GM23338 (cell line): Measurements from ENCODE around the gene ZIC5. TPM values are rescaled to one million over a fixed set of nuclear protein-coding genes. Genes with fewer than 3 reads are reported as not detected.
A peak's percentile ranks its signal among the peaks of the same experiment; 100 is the strongest.

Source experiments
- ATAC-seq: fragments of 200-7000 bp; cut with Tn5 transposase; 3 replicates; pipeline ENCODE4 v1.9.1; 2020
- DNase-seq: peaks from one replicate; pipeline ENCODE4 v3.0.0-alpha.2; 2015; ENCODE audit warnings: low spot score
- H2AFZ ChIP-seq: fragments of 200-600 bp; sonication (generic); 2 replicates; pipeline ENCODE4 v1.8.0; 2016; ENCODE audit warnings: antibody characterized with exemption, mild to moderate bottlenecking, moderate library complexity
- H3F3A ChIP-seq: fragments of 200-600 bp; sonication (generic); replicated peaks from 2 replicates; pipeline ENCODE4 v1.8.0; 2017; ENCODE audit warnings: antibody characterized with exemption, mixed run types, low read depth
- H3K27ac ChIP-seq: fragments of 200-600 bp; sonication (generic); 2 replicates; pipeline ENCODE4 v1.6.1; 2016; ENCODE audit warnings: low read depth
- H3K27me3 ChIP-seq: fragments of 200-600 bp; sonication (generic); 2 replicates; pipeline ENCODE4 v1.8.0; 2016; ENCODE audit warnings: mild to moderate bottlenecking, mixed run types, moderate library complexity; ENCODE audit not compliant: insufficient read depth
- H3K36me3 ChIP-seq: fragments of 200-600 bp; sonication (generic); 2 replicates; pipeline ENCODE4 v1.8.0; 2016; ENCODE audit warnings: mild to moderate bottlenecking; ENCODE audit not compliant: insufficient read depth
- H3K4me1 ChIP-seq: fragments of 200-600 bp; sonication (generic); 2 replicates; pipeline ENCODE4 v1.8.0; 2016; ENCODE audit warnings: mild to moderate bottlenecking, moderate library complexity; ENCODE audit not compliant: insufficient read depth
- H3K4me2 ChIP-seq: fragments of 200-600 bp; sonication (generic); 2 replicates; pipeline ENCODE4 v1.7.1; 2017; ENCODE audit warnings: mixed run types
- H3K4me3 ChIP-seq: fragments of 200-600 bp; sonication (generic); 2 replicates; pipeline ENCODE4 v1.6.1; 2016; ENCODE audit warnings: mixed run types
- H3K79me2 ChIP-seq: fragments of 200-600 bp; sonication (generic); replicated peaks from 2 replicates; pipeline ENCODE4 v1.8.0; 2017; ENCODE audit warnings: mild to moderate bottlenecking; ENCODE audit not compliant: insufficient read depth
- H3K9me2 ChIP-seq: fragments of 200-600 bp; sonication (generic); 2 replicates; pipeline ENCODE4 v1.8.0; 2017; ENCODE audit not compliant: insufficient read depth
- H4K20me1 ChIP-seq: fragments of 200-600 bp; sonication (generic); replicated peaks from 2 replicates; pipeline ENCODE4 v1.8.0; 2017; ENCODE audit warnings: mild to moderate bottlenecking; ENCODE audit not compliant: insufficient read depth
- H3K27ac Mint-ChIP-seq: 2 replicates; pipeline ENCODE4 v1.8.0; 2020; ENCODE audit warnings: inconsistent platforms, mild to moderate bottlenecking, moderate library complexity, mixed read lengths
- H3K27me3 Mint-ChIP-seq: 3 replicates; pipeline ENCODE4 v1.8.0; 2022; ENCODE audit warnings: low read depth, mild to moderate bottlenecking, moderate library complexity, mixed read lengths, inconsistent platforms; ENCODE audit not compliant: insufficient read depth, poor library complexity
- H3K36me3 Mint-ChIP-seq: 3 replicates; pipeline ENCODE4 v1.8.0; 2021; ENCODE audit warnings: low read depth, mild to moderate bottlenecking, inconsistent platforms, moderate library complexity, mixed read lengths
- H3K4me1 Mint-ChIP-seq: 3 replicates; pipeline ENCODE4 v1.8.0; 2020; ENCODE audit warnings: mild to moderate bottlenecking, inconsistent platforms, mixed read lengths
- H3K4me3 Mint-ChIP-seq: 3 replicates; pipeline ENCODE4 v1.8.0; 2021; ENCODE audit warnings: moderate library complexity, mild to moderate bottlenecking, inconsistent platforms, mixed read lengths
- H3K9me3 Mint-ChIP-seq: 3 replicates; pipeline ENCODE4 v1.8.0; 2020; ENCODE audit warnings: moderate library complexity, mild to moderate bottlenecking, inconsistent platforms, mixed read lengths
- CTCF ChIP-seq, 2 experiments: fragments of 200-600 bp in 1 of 2; sonication (generic) in 1 of 2; conservative IDR thresholded peaks; 2 replicates each; pipeline versions ENCODE4 v1.5.1 to v1.6.1; 2016 to 2017; ENCODE audit warnings: antibody characterized with exemption in 2 of 2, low read depth in 2 of 2, mild to moderate bottlenecking in 2 of 2, moderate library complexity in 1 of 2
- POLR2AphosphoS5 ChIP-seq: IDR thresholded peaks from 2 replicates; pipeline ENCODE4 v1.6.1; 2016; ENCODE audit warnings: antibody characterized with exemption, low read depth
- STAT1 ChIP-seq: IDR thresholded peaks from one replicate; pipeline ENCODE4 v1.6.1; 2016; ENCODE audit warnings: antibody characterized with exemption; ENCODE audit not compliant: unreplicated experiment
- ZNF114 ChIP-seq: fragments of 250-450 bp; sonication (Bioruptor Pico); IDR thresholded peaks from 2 replicates; pipeline ENCODE4 v1.5.0; 2020; ENCODE audit warnings: mild to moderate bottlenecking, moderate library complexity
- ZNF462 ChIP-seq: fragments of 250-450 bp; sonication (Bioruptor Pico); IDR thresholded peaks from 2 replicates; pipeline ENCODE4 v1.5.0; 2020; ENCODE audit warnings: mild to moderate bottlenecking, moderate library complexity
- polyA plus RNA-seq: library from polyadenylated mRNA; unstranded; fragments of >200 nt; fragmentation: Nextera tagmentation; extraction: Ambion mirVana; gene quantifications from 2 replicates; pipeline ENCODE4 v1.2.1, GENCODE V29; 2016
- total RNA-seq: library from RNA; depleted of rRNA; stranded (reverse); fragments of >200 nt; shearing (Covaris generic); gene quantifications from 2 replicates; pipeline ENCODE4 v1.2.3, GENCODE V29; 2014

ZIC5 gene
- total and polyA plus RNA-seq, 2 experiments from 2014 or later: 14.1 to 28.0 TPM

GRCh38 chr13:99981735-99982035, 10.1 kb upstream of the ZIC5 start, which contains the start of gene ZIC2:
Gene ZIC2, plus strand, starts transcription at chr13:99981784. Its CDS starts 281 bp downstream, at chr13:99982065.
- peak within 1 kb of the TSS; percentile 97 for H3K27ac Mint-ChIP-seq
- no peaks in the 10 kb centered on the region for H3K9me2 ChIP-seq
- peaks cover 55% of the 10 kb centered on the region for H3K79me2 ChIP-seq
- H3K4me2 ChIP-seq: peak within 1 kb of the TSS; percentile 87
- no peak within 1 kb of the TSS for H2AFZ ChIP-seq
- H4K20me1 ChIP-seq: peaks cover 17% of the 10 kb centered on the region
- ATAC-seq (no peak; the same call in 2 of the 3 replicates), DNase-seq (peak; percentile 73)
- peaks cover 43% of the 10 kb centered on the region for H3K36me3 Mint-ChIP-seq
- H3K27ac ChIP-seq: peak within 1 kb of the TSS; percentile 88; the same call in 1 of the 2 replicates
- peaks cover 29% of the 10 kb centered on the region for H3K9me3 Mint-ChIP-seq
- peaks cover 46% of the 10 kb centered on the region for H3F3A ChIP-seq
- peaks cover 75% of the 10 kb centered on the region for H3K27me3 ChIP-seq
- H3K27me3 Mint-ChIP-seq: peaks cover 65% of the 10 kb centered on the region
- peaks cover 27% of the 10 kb centered on the region for H3K4me1 Mint-ChIP-seq
- peak within 1 kb of the TSS; percentile 89 for H3K4me3 ChIP-seq
- H3K36me3 ChIP-seq: peaks cover 6% of the 10 kb centered on the region; the same call in 1 of the 2 replicates
- no peak for TF ChIP-seq CTCF (conservative IDR thresholded peaks at IDR 0.05; ENCODE audit: low read depth in 2 of 2)
- TF ChIP-seq POLR2AphosphoS5: 0 out of 2 replicates have a peak, but pooled peaks have one; percentile 6
- peak within 1 kb of the TSS; percentile 97 for H3K4me3 Mint-ChIP-seq
- peaks cover 29% of the 10 kb centered on the region for H3K4me1 ChIP-seq

DNA sequence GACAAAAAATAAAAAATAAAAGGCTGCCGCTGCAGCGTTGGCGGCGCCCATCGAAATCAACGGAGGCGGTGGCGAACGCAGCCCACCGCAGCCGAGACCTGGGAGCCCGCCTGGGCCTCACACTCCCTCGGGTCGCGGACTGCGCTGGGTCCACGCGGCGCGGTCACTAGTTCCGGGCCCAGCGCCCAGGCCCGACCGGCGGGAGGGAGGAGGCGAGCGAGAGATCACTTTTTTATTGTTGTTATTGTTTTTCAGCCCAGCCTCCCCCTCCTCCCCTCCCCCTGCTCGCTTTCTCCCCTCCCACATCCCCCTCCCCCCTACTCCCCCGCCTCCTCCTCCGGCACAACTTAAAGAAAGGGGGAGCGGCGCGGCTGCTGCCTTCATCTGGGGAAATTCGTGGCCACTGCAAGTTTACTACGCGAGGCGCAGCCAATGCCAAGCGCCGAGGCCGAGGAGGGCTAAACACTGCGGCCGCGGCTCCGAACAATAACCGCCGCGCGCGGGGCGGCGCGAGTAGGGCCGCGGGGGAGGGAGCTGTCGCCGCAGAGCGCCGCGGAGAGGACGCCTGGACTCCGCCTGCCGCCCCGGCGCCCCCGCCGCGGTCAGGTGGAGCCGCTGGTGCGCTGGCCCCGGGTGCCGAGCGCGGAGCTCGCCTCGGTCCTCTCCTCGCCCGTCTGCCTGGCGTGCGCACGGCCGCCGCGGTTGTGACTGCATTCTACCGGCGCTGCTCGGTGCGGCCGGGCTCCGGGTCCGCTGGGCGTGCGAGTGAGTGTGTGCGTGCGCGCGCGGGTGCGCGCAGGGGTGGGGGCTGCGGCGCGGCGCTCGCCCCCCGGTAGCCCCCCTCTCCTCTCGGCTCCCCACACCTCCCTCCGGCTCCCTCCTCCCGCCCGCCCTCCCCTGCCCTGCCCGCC, 9.5 kb upstream of the ZIC5 start:
- H3K27ac Mint-ChIP-seq: no peak overlapping the region
- peaks cover 49% of the 10 kb centered on the region for H3K79me2 ChIP-seq
- peaks cover 6% of the 10 kb centered on the region; the same call in 1 of the 2 replicates for H3K36me3 ChIP-seq
- H3K9me3 Mint-ChIP-seq: peaks cover 27% of the 10 kb centered on the region
- H3K27ac ChIP-seq: peak overlapping the region; percentile 88; the same call in 1 of the 2 replicates
- H3K4me2 ChIP-seq: peak overlapping the region; percentile 79
- peak; percentile 86 for DNase-seq
- ATAC-seq: peak; percentile 10
- peaks cover 63% of the 10 kb centered on the region for H3K27me3 Mint-ChIP-seq
- TF ChIP-seq POLR2AphosphoS5: peak; percentile 68
- TF ChIP-seq STAT1: no peak
- no peak overlapping the region for H2AFZ ChIP-seq
- H3K4me3 ChIP-seq: peak overlapping the region; percentile 89
- H3K27me3 ChIP-seq: peaks cover 75% of the 10 kb centered on the region
- peaks cover 37% of the 10 kb centered on the region for H3K36me3 Mint-ChIP-seq
- H3K9me2 ChIP-seq: no peaks in the 10 kb centered on the region
- peaks cover 15% of the 10 kb centered on the region for H4K20me1 ChIP-seq
- H3K4me3 Mint-ChIP-seq: peak overlapping the region; percentile 71; the same call in 2 of the 3 replicates
- H3F3A ChIP-seq: peaks cover 41% of the 10 kb centered on the region
- peaks cover 29% of the 10 kb centered on the region for H3K4me1 ChIP-seq
- H3K4me1 Mint-ChIP-seq: peaks cover 28% of the 10 kb centered on the region

DNA sequence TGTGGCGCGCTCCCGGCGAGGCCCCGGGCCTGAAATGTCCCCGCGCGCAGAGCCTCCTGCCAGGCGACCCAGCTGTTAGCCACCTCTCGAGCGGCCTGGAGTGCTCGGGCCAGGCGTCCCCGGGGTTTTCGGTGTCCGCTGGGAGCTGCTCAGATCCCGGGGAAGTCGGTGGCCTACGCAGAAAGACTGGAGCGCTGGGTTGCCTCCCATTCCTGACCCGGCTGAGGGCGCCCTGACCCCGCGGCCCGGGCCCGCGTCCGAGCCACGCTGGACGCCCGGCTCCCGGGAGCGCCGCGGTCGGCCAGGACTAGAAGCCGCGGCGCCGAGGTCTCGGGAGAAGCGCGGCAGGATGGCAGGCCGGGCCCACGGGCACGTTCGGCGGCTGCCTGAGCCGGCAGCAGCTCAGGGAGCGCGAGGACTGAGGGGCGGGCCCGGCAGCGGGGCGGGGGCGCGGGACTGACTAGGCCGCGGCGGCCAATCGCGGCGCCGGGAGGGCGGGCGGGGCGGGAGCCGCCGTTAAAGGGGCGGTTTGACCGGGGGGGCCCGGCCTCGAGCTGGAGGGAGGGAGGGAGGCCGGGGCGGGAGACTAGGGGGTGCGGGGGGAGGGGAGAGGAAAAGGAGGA, 8.7 kb upstream of the ZIC5 start:
- DNase-seq (peak; percentile 85), ATAC-seq (peak; percentile 24)
- Histone ChIP-seq H3K4me2 (peak overlapping the region; percentile 98), H3K4me3 (peak overlapping the region; percentile 89), H3K9me2 (no peaks in the 10 kb centered on the region), H3K36me3 (no peaks in the 10 kb centered on the region; the same call in 1 of the 2 replicates), H3K27me3 (peaks cover 74% of the 10 kb centered on the region), H3K27ac (peak overlapping the region; percentile 88; the same call in 1 of the 2 replicates), H2AFZ (no peak overlapping the region), H3F3A (peaks cover 37% of the 10 kb centered on the region), H3K4me1 (peaks cover 32% of the 10 kb centered on the region), H4K20me1 (peaks cover 9% of the 10 kb centered on the region; the same call in 1 of the 2 replicates), H3K79me2 (peaks cover 43% of the 10 kb centered on the region)
- Mint-ChIP-seq H3K9me3 (peaks cover 22% of the 10 kb centered on the region), H3K36me3 (peaks cover 30% of the 10 kb centered on the region), H3K27ac (no peak overlapping the region), H3K27me3 (peaks cover 64% of the 10 kb centered on the region), H3K4me1 (peaks cover 33% of the 10 kb centered on the region), H3K4me3 (peak overlapping the region; percentile 74)
- no peak for TF ChIP-seq ZNF462 (CRISPR knock-in tag)
- TF ChIP-seq POLR2AphosphoS5: peak; percentile 54; the same call in 1 of the 2 replicates
- no peak for TF ChIP-seq ZNF114 (CRISPR knock-in tag)
